HUES64 (cell line): Measurements from ENCODE around the gene ANKRD29.
"Not testable (repeated sequence)": the region's sequence is repeated elsewhere in the genome, so short reads cannot be mapped to it uniquely, and the experiment has no call there.

Source experiments
- H3K27ac ChIP-seq: 2 replicates; pipeline ENCODE4 v1.7.0; 2013; ENCODE audit warnings: low read depth, low read length, inconsistent platforms
- H3K27me3 ChIP-seq: 2 replicates; pipeline ENCODE4 v1.6.1; 2013; ENCODE audit warnings: mild to moderate bottlenecking, low read length; ENCODE audit not compliant: insufficient read depth
- H3K36me3 ChIP-seq: 2 replicates; pipeline ENCODE4 v1.6.1; 2013; ENCODE audit warnings: mild to moderate bottlenecking, low read length; ENCODE audit not compliant: insufficient read depth
- H3K4me1 ChIP-seq: 2 replicates; pipeline ENCODE4 v1.6.1; 2013; ENCODE audit warnings: mild to moderate bottlenecking, low read length, moderate library complexity; ENCODE audit not compliant: insufficient read depth
- H3K4me3 ChIP-seq: 2 replicates; pipeline ENCODE4 v1.5.1; 2013; ENCODE audit warnings: mild to moderate bottlenecking, low read length, moderate library complexity
- H3K9ac ChIP-seq: 2 replicates; pipeline ENCODE4 v1.6.1; 2013; ENCODE audit warnings: mild to moderate bottlenecking, low read depth, low read length
- H3K9me3 ChIP-seq: 2 replicates; pipeline ENCODE4 v1.6.1; 2013; ENCODE audit warnings: low read depth, low read length; ENCODE audit not compliant: insufficient read depth
- WGBS: fragments of 150-250, 120-280 bp; methylation state at CpG from one replicate; pipeline ENCODE4 v1.1.7; 2013; ENCODE audit warnings: missing lambda C conversion rate; 5-methylcytosine and 5-hydroxymethylcytosine counted together

Gene ANKRD29

DNA sequence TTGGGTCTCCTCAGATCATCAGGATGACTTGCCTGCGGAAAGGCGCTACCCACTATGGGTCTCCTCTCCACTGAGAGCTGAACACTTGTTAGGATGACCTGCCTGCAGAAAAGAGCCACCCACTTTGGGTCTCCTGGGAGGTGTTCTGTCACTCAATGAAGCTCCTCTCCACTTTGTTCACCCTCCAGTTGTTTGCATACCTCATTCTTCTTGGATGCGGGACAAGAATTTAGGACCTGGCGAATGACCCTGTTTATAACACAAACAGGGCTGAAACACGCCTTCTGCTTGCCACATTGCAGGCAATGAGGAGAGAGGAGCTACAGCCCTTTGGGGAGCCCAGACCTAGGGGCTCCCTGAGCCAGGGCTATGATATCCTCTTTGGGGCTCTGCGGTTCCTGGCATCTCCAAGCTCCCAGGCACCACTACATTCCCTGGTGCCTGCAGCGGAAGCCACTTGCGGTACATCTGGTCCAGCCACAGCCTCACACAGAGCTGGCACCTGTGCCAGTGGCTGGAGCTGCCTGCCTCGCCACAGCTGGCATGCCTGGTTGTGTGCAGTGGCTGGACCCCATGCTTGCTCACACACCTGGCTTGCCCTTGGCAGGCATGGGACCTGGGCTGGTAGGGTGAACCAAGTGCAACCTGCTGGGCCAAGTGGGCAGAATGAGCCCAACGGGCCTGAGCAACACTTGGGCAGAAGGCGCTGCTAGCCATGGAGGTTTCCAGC is 20.6 kb downstream of the ANKRD29 start:
- Histone ChIP-seq H3K27me3 (no peaks in the 10 kb centered on the region), H3K27ac (no peak overlapping the region), H3K9me3 (peaks cover 15% of the 10 kb centered on the region), H3K9ac (no peak overlapping the region), H3K4me3 (no peak overlapping the region), H3K36me3 (no peaks in the 10 kb centered on the region), H3K4me1 (no peaks in the 10 kb centered on the region)
- WGBS: 97% methylated on average over 11 of the region's 11 CpGs

GRCh38 chr18:23641143-23641720 is 21.5 kb downstream of the ANKRD29 start:
- H3K4me3 ChIP-seq: no peak overlapping the region
- H3K27me3 ChIP-seq: no peaks in the 10 kb centered on the region
- WGBS: 84% methylated on average over 11 of the region's 11 CpGs
- no peak overlapping the region for H3K27ac ChIP-seq
- H3K4me1 ChIP-seq: no peaks in the 10 kb centered on the region
- H3K9ac ChIP-seq: no peak overlapping the region
- peaks cover 15% of the 10 kb centered on the region for H3K9me3 ChIP-seq
- H3K36me3 ChIP-seq: no peaks in the 10 kb centered on the region

GRCh38 chr18:23640052-23640451 is 22.7 kb downstream of the ANKRD29 start:
- H3K36me3 ChIP-seq: no peaks in the 10 kb centered on the region
- H3K9ac ChIP-seq: no peak overlapping the region
- peaks cover 9% of the 10 kb centered on the region; the same call in 1 of the 2 replicates for H3K4me1 ChIP-seq
- peaks cover 15% of the 10 kb centered on the region for H3K9me3 ChIP-seq
- 92% methylated on average over 2 of the region's 2 CpGs for WGBS
- H3K27ac ChIP-seq: no peak overlapping the region
- no peaks in the 10 kb centered on the region for H3K27me3 ChIP-seq
- no peak overlapping the region for H3K4me3 ChIP-seq

- H3K9me3 ChIP-seq, H3K27ac ChIP-seq, H3K27me3 ChIP-seq, H3K9ac ChIP-seq, H3K36me3 ChIP-seq, H3K4me3 ChIP-seq: not testable (repeated sequence)
- peaks cover 12% of the 10 kb centered on the region for H3K4me1 ChIP-seq
- 96% methylated on average over 5 of the region's 5 CpGs for WGBS
Observed at GRCh38 chr18:23636433-23636832, 26.3 kb downstream of the ANKRD29 start.

DNA sequence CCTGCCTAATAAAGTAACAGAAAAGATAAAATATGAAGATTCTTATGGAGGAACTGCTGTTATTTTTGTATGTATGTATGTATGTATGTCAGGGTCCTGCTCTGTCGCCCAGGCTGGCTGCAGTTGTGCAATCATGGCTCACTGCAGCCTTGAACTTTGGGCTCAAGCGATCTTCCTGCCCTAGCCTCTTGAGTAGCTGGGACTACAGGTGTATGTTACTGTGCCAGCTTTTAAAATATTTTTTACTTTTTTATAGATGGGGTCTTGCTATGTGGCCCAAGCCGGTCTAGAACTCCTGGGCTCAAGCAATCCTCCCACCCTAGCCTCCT is 26.7 kb downstream of the ANKRD29 start:
- Histone ChIP-seq H3K27ac (no peak overlapping the region), H3K4me3 (no peak overlapping the region), H3K9ac (no peak overlapping the region), H3K9me3 (no peaks in the 10 kb centered on the region), H3K36me3 (no peaks in the 10 kb centered on the region), H3K4me1 (peaks cover 12% of the 10 kb centered on the region), H3K27me3 (no peaks in the 10 kb centered on the region)
- 94% methylated on average over 3 of the region's 3 CpGs for WGBS

DNA sequence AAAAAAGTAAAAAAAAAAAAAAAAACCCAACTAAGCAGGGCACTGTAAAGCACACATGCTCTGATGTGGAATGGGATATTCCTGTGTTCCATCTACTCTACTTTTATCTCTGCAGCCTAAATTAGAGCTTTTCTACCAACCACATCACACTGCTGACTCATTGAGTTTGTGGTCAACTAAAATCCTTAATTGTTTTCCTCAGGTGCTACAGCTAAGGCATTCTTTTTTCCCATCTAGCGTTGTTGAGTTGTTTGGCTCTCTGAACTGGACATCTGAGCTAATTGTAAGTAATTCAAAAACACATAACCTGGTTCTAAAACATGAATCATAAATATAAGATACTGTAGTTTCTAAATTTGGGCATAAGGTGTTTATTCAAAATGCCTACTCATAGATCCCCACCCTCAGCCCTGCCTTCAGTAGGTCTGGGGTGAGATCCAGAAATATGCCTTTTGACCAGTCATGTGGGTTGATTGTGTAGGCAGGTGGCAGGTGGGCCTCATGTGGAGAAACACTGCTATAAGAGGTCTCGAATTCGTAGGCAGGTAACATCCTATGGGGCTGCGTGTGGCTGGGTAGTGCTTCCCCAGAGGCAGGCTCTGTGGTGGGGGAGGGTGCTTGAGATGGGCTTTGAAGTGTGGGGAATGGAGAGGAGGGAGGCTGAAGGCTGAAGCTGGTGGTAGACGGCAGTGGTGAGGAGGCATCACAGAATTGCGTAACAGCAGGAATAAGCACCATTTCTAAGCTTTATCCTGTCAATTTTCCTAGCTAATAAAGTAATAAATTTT is 27.2 kb downstream of the ANKRD29 start:
- no peaks in the 10 kb centered on the region for H3K27me3 ChIP-seq
- no peaks in the 10 kb centered on the region for H3K36me3 ChIP-seq
- H3K9ac ChIP-seq: no peak overlapping the region
- no peak overlapping the region for H3K4me3 ChIP-seq
- peaks cover 12% of the 10 kb centered on the region for H3K4me1 ChIP-seq
- no peak overlapping the region for H3K27ac ChIP-seq
- WGBS: 57% methylated on average over 4 of the region's 6 CpGs
- H3K9me3 ChIP-seq: no peaks in the 10 kb centered on the region

DNA sequence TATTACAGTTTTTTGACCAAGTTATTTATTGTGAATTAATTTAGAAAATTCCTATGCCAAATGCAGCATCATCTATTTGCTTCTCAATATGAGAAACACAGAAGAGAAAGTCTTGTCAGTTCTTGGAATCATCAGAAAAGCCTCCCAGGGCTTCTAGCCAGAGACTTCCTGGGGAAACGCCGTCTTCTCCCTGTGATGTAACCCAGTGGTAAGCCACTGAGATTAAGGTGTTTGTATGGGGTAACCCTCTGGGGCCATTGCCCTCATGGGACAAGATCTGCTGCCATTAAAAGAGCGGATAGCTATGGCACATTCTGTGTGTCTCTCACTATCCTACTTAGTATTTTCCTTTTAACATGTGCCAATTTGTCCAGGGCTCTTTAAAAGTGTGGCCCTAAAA is 28.0 kb downstream of the ANKRD29 start:
- Histone ChIP-seq H3K27me3 (no peaks in the 10 kb centered on the region), H3K9me3 (no peaks in the 10 kb centered on the region), H3K36me3 (no peaks in the 10 kb centered on the region), H3K9ac (no peak overlapping the region), H3K27ac (no peak overlapping the region), H3K4me3 (no peak overlapping the region), H3K4me1 (peaks cover 12% of the 10 kb centered on the region)
- WGBS: 92% methylated on average over 3 of the region's 3 CpGs

DNA sequence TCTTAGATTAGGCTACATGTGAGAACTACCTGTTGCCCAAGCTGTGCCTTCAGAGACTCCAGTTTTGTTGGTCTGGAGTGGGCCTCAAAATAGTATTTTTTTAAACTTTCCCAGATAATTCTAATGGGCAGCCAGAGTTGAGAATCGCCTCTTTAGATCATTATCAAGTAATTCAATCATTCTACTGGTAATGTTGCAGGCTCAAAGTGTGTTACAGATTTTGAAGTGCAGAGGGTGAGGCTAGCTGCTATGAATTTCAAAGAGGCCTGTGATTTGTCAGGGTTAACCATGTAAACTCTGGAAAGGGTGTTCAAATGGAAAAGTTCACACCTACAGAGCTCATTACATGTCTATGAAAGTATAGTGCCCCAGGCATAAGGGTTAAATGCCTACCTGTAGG is 30.1 kb downstream of the ANKRD29 start:
- Histone ChIP-seq H3K9me3 (no peaks in the 10 kb centered on the region), H3K4me1 (peaks cover 12% of the 10 kb centered on the region), H3K9ac (no peak overlapping the region), H3K27me3 (no peaks in the 10 kb centered on the region), H3K4me3 (no peak overlapping the region), H3K36me3 (no peaks in the 10 kb centered on the region), H3K27ac (no peak overlapping the region)
- WGBS: no CpG with 5 or more reads among the region's 1 CpG

GRCh38 chr18:23631746-23632145 is 31.0 kb downstream of the ANKRD29 start:
- Histone ChIP-seq H3K4me3 (no peak overlapping the region), H3K9ac (no peak overlapping the region), H3K36me3 (no peaks in the 10 kb centered on the region), H3K27ac (no peak overlapping the region), H3K9me3 (no peaks in the 10 kb centered on the region), H3K4me1 (peaks cover 12% of the 10 kb centered on the region), H3K27me3 (no peaks in the 10 kb centered on the region)
- WGBS: 58% methylated on average over 11 of the region's 11 CpGs

- no peaks in the 10 kb centered on the region for H3K36me3 ChIP-seq
- no peak overlapping the region for H3K9ac ChIP-seq
- WGBS: 92% methylated on average over 4 of the region's 5 CpGs
- H3K27ac ChIP-seq: no peak overlapping the region
- no peak overlapping the region for H3K4me3 ChIP-seq
- no peaks in the 10 kb centered on the region for H3K9me3 ChIP-seq
- H3K27me3 ChIP-seq: no peaks in the 10 kb centered on the region
- H3K4me1 ChIP-seq: peaks cover 12% of the 10 kb centered on the region
Observed at GRCh38 chr18:23631312-23631711, 31.4 kb downstream of the ANKRD29 start.

- Histone ChIP-seq H3K36me3 (no peaks in the 10 kb centered on the region), H3K4me1 (peaks cover 3% of the 10 kb centered on the region), H3K9me3 (no peaks in the 10 kb centered on the region), H3K27ac (no peak overlapping the region), H3K4me3 (no peak overlapping the region), H3K27me3 (no peaks in the 10 kb centered on the region), H3K9ac (no peak overlapping the region)
- 92% methylated on average over 4 of the region's 4 CpGs for WGBS
Observed at GRCh38 chr18:23629444-23629946, 33.2 kb downstream of the ANKRD29 start.
